ENCODE data around the gene TRIM59. TPM values are rescaled to one million over a fixed set of nuclear protein-coding genes. Genes with fewer than 3 reads are reported as not detected.
A peak's percentile ranks its signal among the peaks of the same experiment; 100 is the strongest.

TRIM59 gene
- total and polyA plus RNA-seq, 10 of the 15 experiments (the other 5 are each of a cell fraction or from before 2014, with no cell fraction given) = 14.4 to 105 (median 33.3) TPM

DNA sequence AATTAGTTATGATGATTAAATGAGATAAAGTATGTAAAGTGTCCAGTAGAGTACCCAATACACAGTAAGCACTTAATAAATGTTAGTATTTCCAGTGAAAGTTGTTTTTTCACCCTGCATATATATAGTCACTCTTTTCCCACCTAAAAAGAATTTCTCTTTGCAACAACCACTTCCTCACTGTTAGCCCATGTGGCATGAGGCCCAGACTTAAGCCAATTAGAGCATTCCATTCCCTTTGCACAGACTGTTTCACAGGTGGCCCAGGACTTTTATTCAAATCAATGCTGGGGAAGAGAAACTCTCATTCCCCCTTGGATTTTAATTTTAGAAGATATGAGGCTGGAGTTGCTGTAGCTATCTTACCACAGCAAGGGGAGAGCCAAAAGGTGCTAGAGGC is 54.3 kb downstream of the TRIM59 start:
- H4K20me1 ChIP-seq (ENCODE audit: control insufficient read depth, insufficient read depth) = no peaks in the 10 kb centered on the region
- no peaks in the 10 kb centered on the region for H3K9me3 ChIP-seq (replicated peaks; ENCODE audit: control insufficient read depth, insufficient read depth, low read length)
- TF ChIP-seq SP1 (IDR thresholded peaks at IDR 0.05; ENCODE audit: low read depth, low read length) (no peak), SPI1 (IDR thresholded peaks at IDR 0.05; ENCODE audit: borderline replicate concordance, insufficient read depth, low read depth, low read length) (peak; percentile 45; the same call in 1 of the 2 replicates), ATF7 (IDR thresholded peaks at IDR 0.05; ENCODE audit: low read depth) (no peak), STAT3 (IDR thresholded peaks at IDR 0.05; ENCODE audit: low read depth, low read length) (no peak)
- TF ChIP-seq, protein P1, sequence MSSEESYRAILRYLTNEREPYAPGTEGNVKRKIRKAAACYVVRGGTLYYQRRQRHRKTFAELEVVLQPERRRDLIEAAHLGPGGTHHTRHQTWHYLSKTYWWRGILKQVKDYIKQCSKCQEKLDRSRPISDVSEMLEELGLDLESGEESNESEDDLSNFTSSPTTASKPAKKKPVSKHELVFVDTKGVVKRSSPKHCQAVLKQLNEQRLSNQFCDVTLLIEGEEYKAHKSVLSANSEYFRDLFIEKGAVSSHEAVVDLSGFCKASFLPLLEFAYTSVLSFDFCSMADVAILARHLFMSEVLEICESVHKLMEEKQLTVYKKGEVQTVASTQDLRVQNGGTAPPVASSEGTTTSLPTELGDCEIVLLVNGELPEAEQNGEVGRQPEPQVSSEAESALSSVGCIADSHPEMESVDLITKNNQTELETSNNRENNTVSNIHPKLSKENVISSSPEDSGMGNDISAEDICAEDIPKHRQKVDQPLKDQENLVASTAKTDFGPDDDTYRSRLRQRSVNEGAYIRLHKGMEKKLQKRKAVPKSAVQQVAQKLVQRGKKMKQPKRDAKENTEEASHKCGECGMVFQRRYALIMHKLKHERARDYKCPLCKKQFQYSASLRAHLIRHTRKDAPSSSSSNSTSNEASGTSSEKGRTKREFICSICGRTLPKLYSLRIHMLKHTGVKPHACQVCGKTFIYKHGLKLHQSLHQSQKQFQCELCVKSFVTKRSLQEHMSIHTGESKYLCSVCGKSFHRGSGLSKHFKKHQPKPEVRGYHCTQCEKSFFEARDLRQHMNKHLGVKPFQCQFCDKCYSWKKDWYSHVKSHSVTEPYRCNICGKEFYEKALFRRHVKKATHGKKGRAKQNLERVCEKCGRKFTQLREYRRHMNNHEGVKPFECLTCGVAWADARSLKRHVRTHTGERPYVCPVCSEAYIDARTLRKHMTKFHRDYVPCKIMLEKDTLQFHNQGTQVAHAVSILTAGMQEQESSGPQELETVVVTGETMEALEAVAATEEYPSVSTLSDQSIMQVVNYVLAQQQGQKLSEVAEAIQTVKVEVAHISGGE (CRISPR knock-in tag; IDR thresholded peaks at IDR 0.05) = no peak
- no peaks in the 10 kb centered on the region for H3K36me3 ChIP-seq (ENCODE audit: control insufficient read depth in 2 of 2, insufficient read depth in 2 of 2, low read length in 1 of 2)
- no peak for ATAC-seq
- peak overlapping the region; percentile 36 for H2AFZ ChIP-seq (ENCODE audit: control insufficient read depth, low read depth, low read length)
- RAD21 ChIA-PET (ENCODE audit: unreplicated experiment) = interaction anchor here (1.4 kb wide), 1 partner anchor 20 kb away, joined by 3 read pairs; no protein-coding TSS in a partner anchor
- no peak overlapping the region for H3K9ac ChIP-seq (ENCODE audit: control insufficient read depth, insufficient read depth, low read length)
- no peak overlapping the region for H3K27ac ChIP-seq (ENCODE audit: control insufficient read depth, insufficient read depth)
- no peaks in the 10 kb centered on the region for H3K27me3 ChIP-seq (replicated peaks in 1 of 2; ENCODE audit: control insufficient read depth in 2 of 2, insufficient read depth in 2 of 2, low read length in 1 of 2)
- SMC1A ChIA-PET (ENCODE audit: uncharacterized antibody, unreplicated experiment) = interaction anchor here (0.6 to 1.6 kb wide), 5 partner anchors 14 to 77 kb away, joined by 3 to 4 read pairs (median 3); no protein-coding TSS in a partner anchor
- FAIRE-seq = no peak
- no TSS peak for BruUV-seq (replicated peaks)
- H3K4me3 ChIP-seq = no peak overlapping the region
- peaks cover 32% of the 10 kb centered on the region for H3K79me2 ChIP-seq (ENCODE audit: control insufficient read depth, insufficient read depth, low read length)
- POLR2A ChIA-PET = interaction anchor here (2.8 kb wide), 1 partner anchor 54 kb away, joined by 8 read pairs; the partner anchor contains the start of gene TRIM59
- peaks cover 3% of the 10 kb centered on the region; the same call in 1 of the 2 replicates for H3K4me1 ChIP-seq (ENCODE audit: control insufficient read depth, insufficient read depth, low read length)
- in situ Hi-C loops (cut with MboI) = no loop called here
- CTCF ChIA-PET = interaction anchor here (0.7 kb wide), 1 partner anchor 363 kb away, joined by 4 read pairs; no protein-coding TSS in a partner anchor
- H3K4me2 ChIP-seq (ENCODE audit: control insufficient read depth, insufficient read depth) = peak overlapping the region; percentile 30; the same call in 1 of the 2 replicates
- DNase-seq (ENCODE audit: low read depth, low spot score) = no peak
- intact Hi-C loops (cut with micrococcal nuclease; ENCODE audit: unreplicated experiment) = no loop called here
